ENCODE data around the gene ACVR1. TPM values are rescaled to one million over a fixed set of nuclear protein-coding genes. Genes with fewer than 3 reads are reported as not detected.

Gene ACVR1
- total and polyA plus RNA-seq, 2 donors (not counting 3 experiments of a cell fraction or from before 2014, with no cell fraction given): 24.8 to 33.6 TPM

DNA sequence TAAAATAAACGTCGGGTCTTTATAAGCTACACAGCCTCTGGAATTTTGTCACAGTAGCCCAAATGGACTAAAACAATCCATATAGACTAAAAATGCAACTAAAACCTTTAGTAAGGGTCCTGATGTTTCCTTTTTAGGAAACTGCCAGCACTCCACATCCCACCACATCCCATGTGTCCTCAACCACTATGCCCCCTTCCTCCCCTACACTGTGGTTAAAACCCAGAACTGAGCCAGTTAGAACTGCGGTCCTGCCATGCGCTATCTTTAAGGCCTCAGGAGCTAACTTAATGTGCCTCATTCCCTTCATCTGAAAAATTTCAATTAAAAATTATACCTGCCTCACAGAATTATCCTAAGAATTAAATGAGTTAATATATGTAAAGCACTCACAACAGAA is 41.1 kb downstream of the ACVR1 start:
- Histone ChIP-seq H3K9me1 (replicated peaks; ENCODE audit: control insufficient read depth, extremely low read depth, insufficient read depth, low read length) (no peaks in the 10 kb centered on the region), H2AFZ (ENCODE audit: low read depth, low read length) (no peak overlapping the region), H3K27ac (ENCODE audit: insufficient read depth, low read depth, low read length) (no peak overlapping the region), H3K4me1 (ENCODE audit: control insufficient read depth, extremely low read depth, insufficient read depth, low read length) (peaks cover 48% of the 10 kb centered on the region), H4K20me1 (replicated peaks; ENCODE audit: control insufficient read depth, extremely low read depth, insufficient read depth, low read length) (no peaks in the 10 kb centered on the region), H3K79me2 (ENCODE audit: control insufficient read depth, insufficient read depth, low read length) (peaks cover 16% of the 10 kb centered on the region), H3K36me3 (ENCODE audit: control insufficient read depth in 2 of 2, extremely low read depth in 1 of 2, insufficient read depth in 2 of 2, low read length in 2 of 2) (no peaks in the 10 kb centered on the region), H3K9me3 (replicated peaks; ENCODE audit: control insufficient read depth, insufficient read depth, low read length) (no peaks in the 10 kb centered on the region), H3K4me3 (replicated peaks in 1 of 3; ENCODE audit: insufficient read depth in 1 of 3, low read depth in 1 of 3, low read length in 3 of 3) (no peak overlapping the region), H3K27me3 (ENCODE audit: control insufficient read depth in 2 of 2, insufficient read depth in 2 of 2, low read length in 2 of 2) (no peaks in the 10 kb centered on the region), H3K9ac (replicated peaks; ENCODE audit: extremely low read depth, insufficient read depth, low read length) (no peak overlapping the region), H3K4me2 (ENCODE audit: insufficient read depth, low read length) (no peak overlapping the region)
- no peak for FAIRE-seq
- DNase-seq (ENCODE audit: low read depth, low spot score): no peak
- TF ChIP-seq FOS (IDR thresholded peaks at IDR 0.05; ENCODE audit: borderline replicate concordance, insufficient read depth, low read length) (no peak), MYC (IDR thresholded peaks at IDR 0.05; ENCODE audit: low read depth, low read length) (no peak), POLR2A (IDR thresholded peaks at IDR 0.05; ENCODE audit: low read depth, low read length) (no peak), JUN (IDR thresholded peaks at IDR 0.05; ENCODE audit: borderline replicate concordance, insufficient read depth, insufficient read length, low read depth) (no peak), EZH2 (IDR thresholded peaks at IDR 0.05; ENCODE audit: borderline replicate concordance, low read depth, low read length, severe bottlenecking) (no peak), POLR2AphosphoS5 (IDR thresholded peaks at IDR 0.05; ENCODE audit: insufficient read depth, low read depth, low read length) (no peak), GATA2 (IDR thresholded peaks at IDR 0.05; ENCODE audit: insufficient read depth, insufficient read length, low read depth, low read length) (no peak)
- TF ChIP-seq, protein P1, sequence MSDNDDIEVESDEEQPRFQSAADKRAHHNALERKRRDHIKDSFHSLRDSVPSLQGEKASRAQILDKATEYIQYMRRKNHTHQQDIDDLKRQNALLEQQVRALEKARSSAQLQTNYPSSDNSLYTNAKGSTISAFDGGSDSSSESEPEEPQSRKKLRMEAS (IDR thresholded peaks at IDR 0.05; ENCODE audit: insufficient read depth, insufficient read length): no peak
- TF ChIP-seq, protein P2, sequence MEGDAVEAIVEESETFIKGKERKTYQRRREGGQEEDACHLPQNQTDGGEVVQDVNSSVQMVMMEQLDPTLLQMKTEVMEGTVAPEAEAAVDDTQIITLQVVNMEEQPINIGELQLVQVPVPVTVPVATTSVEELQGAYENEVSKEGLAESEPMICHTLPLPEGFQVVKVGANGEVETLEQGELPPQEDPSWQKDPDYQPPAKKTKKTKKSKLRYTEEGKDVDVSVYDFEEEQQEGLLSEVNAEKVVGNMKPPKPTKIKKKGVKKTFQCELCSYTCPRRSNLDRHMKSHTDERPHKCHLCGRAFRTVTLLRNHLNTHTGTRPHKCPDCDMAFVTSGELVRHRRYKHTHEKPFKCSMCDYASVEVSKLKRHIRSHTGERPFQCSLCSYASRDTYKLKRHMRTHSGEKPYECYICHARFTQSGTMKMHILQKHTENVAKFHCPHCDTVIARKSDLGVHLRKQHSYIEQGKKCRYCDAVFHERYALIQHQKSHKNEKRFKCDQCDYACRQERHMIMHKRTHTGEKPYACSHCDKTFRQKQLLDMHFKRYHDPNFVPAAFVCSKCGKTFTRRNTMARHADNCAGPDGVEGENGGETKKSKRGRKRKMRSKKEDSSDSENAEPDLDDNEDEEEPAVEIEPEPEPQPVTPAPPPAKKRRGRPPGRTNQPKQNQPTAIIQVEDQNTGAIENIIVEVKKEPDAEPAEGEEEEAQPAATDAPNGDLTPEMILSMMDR (IDR thresholded peaks at IDR 0.05; ENCODE audit: extremely low read depth in 1 of 2, insufficient read depth in 1 of 2, low read depth in 1 of 2, low read length in 2 of 2): no peak
- ChIA-PET POLR2A (no interaction called here), CTCF (interaction anchor here (1.2 kb wide), 1 partner anchor 41 kb away, joined by 3 read pairs; the partner anchor contains the start of gene ACVR1)
- intact Hi-C loops (cut with micrococcal nuclease) (no loop called here), dilution Hi-C loops (cut with MboI; ENCODE audit: extremely low pct_ligation_motif_present, low sequenced_read_pairs) (no loop called here)
- no TSS peak for BruUV-seq (replicated peaks)

Data from endothelial cell of umbilical vein (primary cell).